ENCODE data around the gene ERBB2. TPM values are rescaled to one million over a fixed set of nuclear protein-coding genes. Genes with fewer than 3 reads are reported as not detected.

Gene ERBB2
- total RNA-seq, 1 experiment from 2014 or later: 4,830 TPM

GRCh38 chr17:39772415-39772814 lies 72.6 kb downstream of the ERBB2 start:
- TF ChIP-seq CTCF (IDR thresholded peaks at IDR 0.05; ENCODE audit: unreplicated experiment): no peak
- intact Hi-C loops (cut with micrococcal nuclease; ENCODE audit: unreplicated experiment): loop anchor here (10.0 kb wide), 1 partner anchor 1072 kb away; no protein-coding TSS in a partner anchor
- H3K27me3 Mint-ChIP-seq (ENCODE audit: unreplicated experiment): no peaks in the 10 kb centered on the region
- CTCF ChIA-PET: interaction anchor here (0.6 to 120.4 kb wide), 38 partner anchors 9 to 796 kb away, joined by 3 to 34714 read pairs (median 5); partner anchors contain the start of genes ERBB2, GRB7, MIEN1 and PGAP3
- DNase-seq: no peak
- H3K27ac Mint-ChIP-seq (ENCODE audit: unreplicated experiment): peak overlapping the region; percentile 0
- H3K4me1 Mint-ChIP-seq (ENCODE audit: low read depth, unreplicated experiment): peaks cover 68% of the 10 kb centered on the region
- no peaks in the 10 kb centered on the region for H3K9me3 Mint-ChIP-seq (ENCODE audit: low read depth, unreplicated experiment)
- BruUV-seq (replicated peaks): no TSS peak
- H3K4me3 Mint-ChIP-seq (ENCODE audit: low read depth, unreplicated experiment): no peak overlapping the region
- H3K36me3 Mint-ChIP-seq (ENCODE audit: insufficient read depth, unreplicated experiment): peaks cover 12% of the 10 kb centered on the region

- Mint-ChIP-seq H3K36me3 (ENCODE audit: insufficient read depth, unreplicated experiment) (peaks cover 12% of the 10 kb centered on the region), H3K4me3 (ENCODE audit: low read depth, unreplicated experiment) (no peak overlapping the region), H3K27me3 (ENCODE audit: unreplicated experiment) (no peaks in the 10 kb centered on the region), H3K4me1 (ENCODE audit: low read depth, unreplicated experiment) (peaks cover 66% of the 10 kb centered on the region), H3K27ac (ENCODE audit: unreplicated experiment) (no peak overlapping the region), H3K9me3 (ENCODE audit: low read depth, unreplicated experiment) (no peaks in the 10 kb centered on the region)
- DNase-seq: peak; percentile 85
- no peak for TF ChIP-seq CTCF (IDR thresholded peaks at IDR 0.05; ENCODE audit: unreplicated experiment)
- BruUV-seq (replicated peaks): no TSS peak
- intact Hi-C loops (cut with micrococcal nuclease; ENCODE audit: unreplicated experiment): loop anchor here (10.0 kb wide), 1 partner anchor 1072 kb away; no protein-coding TSS in a partner anchor
- CTCF ChIA-PET: interaction anchor here (0.6 to 120.4 kb wide), 42 partner anchors 8 to 1167 kb away, joined by 3 to 34714 read pairs (median 6); partner anchors contain the start of genes ERBB2, GRB7, GSDMA and GSDMB
Measured at GRCh38 chr17:39772987-39773934, 73.4 kb downstream of the ERBB2 start.

GRCh38 chr17:39774047-39774446 lies 74.2 kb downstream of the ERBB2 start:
- CTCF ChIA-PET: interaction anchor here (0.6 to 120.4 kb wide), 25 partner anchors 9 to 1168 kb away, joined by 3 to 34714 read pairs (median 7); partner anchors contain the start of genes ERBB2, GRB7, GSDMA and GSDMB
- peaks cover 9% of the 10 kb centered on the region for H3K36me3 Mint-ChIP-seq (ENCODE audit: insufficient read depth, unreplicated experiment)
- peak; percentile 85 for DNase-seq
- no peak overlapping the region for H3K27ac Mint-ChIP-seq (ENCODE audit: unreplicated experiment)
- no TSS peak for BruUV-seq (replicated peaks)
- intact Hi-C loops (cut with micrococcal nuclease; ENCODE audit: unreplicated experiment): loop anchor here (10.0 kb wide), 1 partner anchor 1071 kb away; no protein-coding TSS in a partner anchor
- TF ChIP-seq CTCF (IDR thresholded peaks at IDR 0.05; ENCODE audit: unreplicated experiment): no peak
- H3K9me3 Mint-ChIP-seq (ENCODE audit: low read depth, unreplicated experiment): no peaks in the 10 kb centered on the region
- H3K27me3 Mint-ChIP-seq (ENCODE audit: unreplicated experiment): no peaks in the 10 kb centered on the region
- H3K4me1 Mint-ChIP-seq (ENCODE audit: low read depth, unreplicated experiment): peaks cover 60% of the 10 kb centered on the region
- H3K4me3 Mint-ChIP-seq (ENCODE audit: low read depth, unreplicated experiment): no peak overlapping the region

GRCh38 chr17:39775031-39775430 lies 75.2 kb downstream of the ERBB2 start:
- no peak for TF ChIP-seq CTCF (IDR thresholded peaks at IDR 0.05; ENCODE audit: unreplicated experiment)
- H3K4me3 Mint-ChIP-seq (ENCODE audit: low read depth, unreplicated experiment): no peak overlapping the region
- no peak for DNase-seq
- H3K27ac Mint-ChIP-seq (ENCODE audit: unreplicated experiment): no peak overlapping the region
- no peaks in the 10 kb centered on the region for H3K9me3 Mint-ChIP-seq (ENCODE audit: low read depth, unreplicated experiment)
- peaks cover 4% of the 10 kb centered on the region for H3K36me3 Mint-ChIP-seq (ENCODE audit: insufficient read depth, unreplicated experiment)
- intact Hi-C loops (cut with micrococcal nuclease; ENCODE audit: unreplicated experiment): loop anchor here (10.0 kb wide), 1 partner anchor 1070 kb away; no protein-coding TSS in a partner anchor
- peaks cover 50% of the 10 kb centered on the region for H3K4me1 Mint-ChIP-seq (ENCODE audit: low read depth, unreplicated experiment)
- no peaks in the 10 kb centered on the region for H3K27me3 Mint-ChIP-seq (ENCODE audit: unreplicated experiment)
- BruUV-seq (replicated peaks): no TSS peak
- CTCF ChIA-PET: interaction anchor here (0.6 to 120.4 kb wide), 33 partner anchors 8 to 764 kb away, joined by 3 to 34714 read pairs (median 10); partner anchors contain the start of genes ERBB2, GRB7, GSDMA and GSDMB

Data from Calu3 (cell line).